Hematopoietic multipotent progenitor cell treated with erythropoietin and hydrocortisone succinate and interleukin-3 and kit ligand, for 15 days (in vitro differentiated cells): Measurements from ENCODE around the gene POLR2I.
"Not testable (repeated sequence)": the region's sequence is repeated elsewhere in the genome, so short reads cannot be mapped to it uniquely, and the experiment has no call there.

Experiments used
- DNase-seq: peaks from one replicate; pipeline ENCODE4 v3.0.0-alpha.2; 2015; ENCODE audit warnings: low spot score

Gene POLR2I

DNA sequence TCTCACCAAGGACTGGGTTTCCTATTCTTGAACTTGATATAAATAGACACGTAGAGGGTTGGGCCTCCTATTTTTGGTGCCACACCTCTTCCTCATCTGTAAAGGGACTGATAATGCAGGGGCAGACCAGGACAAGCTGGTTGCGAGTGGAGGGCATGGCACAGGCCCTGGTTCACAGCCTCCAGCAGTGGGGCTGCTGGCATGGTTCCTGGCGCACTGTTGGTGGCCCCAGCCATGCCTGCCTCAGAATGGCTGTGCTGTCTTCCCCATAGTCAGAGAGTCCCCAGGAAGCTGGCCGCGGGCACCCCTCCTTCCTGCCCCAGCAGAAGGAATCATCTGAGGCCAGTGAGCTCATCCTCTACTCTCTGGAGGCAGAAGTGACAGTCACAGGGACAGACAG, 14.2 kb downstream of the POLR2I start:
- peak; percentile 81 for DNase-seq

DNA sequence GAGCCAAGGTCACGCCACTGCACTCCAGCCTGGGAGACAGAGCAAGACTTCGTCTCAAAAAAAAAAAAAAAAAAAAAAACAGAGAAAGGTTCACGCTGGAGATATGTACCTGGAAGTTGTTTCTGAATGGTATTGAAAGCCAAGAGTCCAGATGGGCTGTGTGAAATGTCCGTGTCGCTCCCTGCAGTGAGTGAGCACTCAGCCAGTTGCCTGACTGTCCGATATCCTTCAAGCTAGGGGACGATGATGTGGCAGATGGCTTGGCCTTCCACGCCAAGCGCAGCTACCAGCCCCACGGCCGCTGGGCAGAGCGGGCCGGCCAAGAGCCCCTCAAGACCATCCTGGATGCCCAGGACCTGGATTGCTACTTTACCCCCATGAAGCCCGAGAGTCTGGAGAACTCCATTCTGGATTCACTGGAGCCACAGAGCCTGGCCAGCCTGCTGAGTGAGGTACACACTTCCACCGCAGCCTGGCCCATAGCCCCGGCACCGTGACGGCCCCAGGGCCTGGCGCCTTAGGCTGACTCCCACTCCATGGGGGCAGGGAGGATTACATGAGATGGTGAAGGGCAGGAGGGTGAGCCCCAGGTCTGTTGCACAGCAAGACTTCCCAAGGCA, 15.4 kb downstream of the POLR2I start:
- no peak for DNase-seq

DNA sequence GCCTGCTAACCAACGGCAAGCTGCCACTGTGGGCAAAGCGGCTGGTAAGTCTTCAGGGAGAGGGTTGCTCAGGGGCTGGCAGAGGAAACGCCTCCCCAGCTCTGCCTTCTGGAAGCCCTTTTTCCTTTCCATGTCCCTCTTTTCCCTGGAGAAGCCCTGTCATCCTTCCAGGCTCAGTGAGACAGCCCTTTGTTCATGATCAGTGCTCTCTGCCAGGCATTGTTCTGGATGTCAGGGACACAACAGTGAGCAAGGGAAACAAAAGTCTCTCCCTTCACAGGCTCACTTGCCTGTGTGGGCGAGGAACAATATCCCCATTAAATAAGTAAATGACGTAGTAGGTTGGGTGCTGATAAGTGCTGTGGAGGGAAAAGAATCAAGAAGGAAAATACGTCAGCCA, 17.6 kb downstream of the POLR2I start:
- DNase-seq: no peak

DNA sequence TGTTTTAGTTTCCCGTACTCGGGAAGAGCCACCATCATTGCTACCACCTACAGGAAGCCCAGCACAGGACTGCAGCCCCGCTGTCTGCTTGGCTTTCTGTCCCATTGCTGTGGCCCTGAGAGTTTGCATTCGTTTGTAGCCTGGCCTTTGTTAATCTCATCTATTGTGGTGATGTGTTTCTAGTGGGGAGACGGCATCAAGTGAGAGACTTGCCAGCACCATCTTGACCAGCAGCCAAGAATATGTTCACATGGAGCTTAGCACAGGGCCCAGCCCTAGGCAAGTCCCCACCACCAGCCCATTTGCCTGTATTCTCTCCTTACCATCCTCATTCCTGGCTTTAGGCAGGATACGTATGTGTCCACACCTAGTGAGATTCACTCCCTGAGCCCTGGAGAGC, 21.0 kb downstream of the POLR2I start:
- no peak for DNase-seq

DNA sequence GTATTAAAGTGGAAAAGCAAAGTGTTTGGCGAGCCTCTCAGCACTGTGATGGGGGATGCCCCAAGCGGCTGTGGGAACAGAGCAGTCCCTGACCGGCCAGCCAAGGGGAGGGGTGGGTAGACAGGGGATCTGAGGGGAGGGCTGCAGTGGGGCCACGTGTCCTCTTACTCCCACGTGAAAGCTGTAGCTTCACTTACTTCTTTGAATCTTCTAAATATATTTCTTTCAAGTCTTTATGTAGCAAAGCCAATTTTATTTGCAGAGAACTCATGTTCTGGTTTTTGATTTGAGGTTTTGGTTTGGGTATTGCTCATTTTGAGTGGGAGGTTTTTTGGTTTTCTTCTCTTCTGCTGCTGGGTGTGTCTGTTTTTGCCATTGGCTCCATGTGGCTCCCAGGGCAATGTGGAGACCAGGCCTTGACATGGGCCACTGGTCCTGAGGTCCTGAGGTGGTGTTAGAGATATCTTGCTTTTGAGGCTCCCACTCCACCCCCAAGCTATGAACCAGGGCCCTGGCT, 21.5 kb downstream of the POLR2I start:
- DNase-seq: no peak

DNA sequence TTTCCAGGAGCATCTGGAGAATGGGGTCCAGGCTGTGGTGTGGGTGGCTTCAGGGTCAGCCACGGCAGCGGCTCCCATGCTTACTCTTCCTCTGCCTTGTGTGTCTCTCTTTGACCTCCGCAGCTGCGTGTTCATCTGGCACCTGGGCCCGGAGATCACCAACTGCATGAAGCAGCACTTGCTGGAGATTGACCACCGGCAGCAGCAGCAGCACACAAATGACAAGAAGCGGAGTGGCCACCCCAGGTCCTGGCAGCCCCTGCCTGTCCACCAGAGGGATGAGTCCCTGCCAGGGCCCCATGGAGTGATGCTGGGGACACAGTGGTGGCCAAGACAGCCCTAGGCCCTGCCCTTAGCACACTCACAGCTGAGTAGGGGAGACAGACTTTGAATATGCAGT, 22.1 kb downstream of the POLR2I start:
- DNase-seq: no peak

DNA sequence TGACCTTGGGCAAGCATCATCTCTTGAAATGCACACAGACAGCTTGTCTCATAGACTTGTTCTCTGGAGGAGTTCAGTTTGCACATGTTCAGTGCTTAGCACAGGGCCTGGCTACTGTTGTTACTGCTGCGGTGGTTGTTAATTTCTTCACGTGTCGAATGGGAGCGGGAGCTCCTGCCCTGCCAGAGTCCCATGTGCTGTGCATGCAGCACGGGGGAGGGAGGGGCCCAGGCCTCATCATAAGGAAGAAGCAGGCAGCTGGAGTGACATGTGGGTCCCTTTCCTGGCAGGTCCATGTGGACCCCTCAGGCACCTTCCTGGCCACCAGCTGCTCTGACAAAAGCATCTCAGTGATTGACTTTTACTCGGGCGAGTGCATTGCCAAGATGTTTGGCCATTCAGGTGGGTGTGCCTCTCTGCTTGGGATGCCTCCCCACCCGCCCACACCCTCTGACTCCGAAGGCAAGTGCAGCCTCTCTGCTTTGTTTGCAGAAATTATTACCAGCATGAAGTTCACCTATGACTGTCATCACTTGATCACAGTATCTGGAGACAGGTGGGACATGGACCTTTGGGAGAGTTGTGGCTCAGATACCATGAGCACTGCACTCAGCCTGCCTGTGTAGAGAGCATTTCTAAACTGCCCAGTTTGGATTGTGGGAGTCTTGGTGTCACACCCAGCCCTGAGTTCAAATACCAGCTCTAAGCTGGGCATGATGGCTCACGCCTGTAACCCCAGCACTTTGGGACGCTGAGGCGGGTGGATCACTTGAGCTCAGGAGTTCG, 23.6 kb downstream of the POLR2I start:
- DNase-seq: no peak

DNA sequence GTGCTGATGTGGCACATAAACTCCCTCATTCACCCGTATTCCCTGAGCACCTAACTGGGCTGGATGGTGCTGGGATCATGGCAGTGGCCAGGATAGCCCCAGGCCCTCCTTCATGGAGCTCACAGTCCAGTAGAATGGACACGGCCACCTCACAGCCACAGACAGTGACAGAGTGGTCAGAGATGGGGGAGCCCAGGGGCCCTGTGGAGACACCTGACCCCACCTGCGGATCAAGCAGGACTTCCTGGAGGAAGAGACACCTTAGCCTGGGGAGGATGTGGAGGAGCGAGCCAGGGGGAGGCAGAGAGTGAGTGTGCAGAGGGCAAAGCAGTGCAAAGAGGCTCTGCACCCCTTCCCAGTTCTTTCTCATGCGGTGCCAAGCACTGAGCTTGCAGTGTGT, 24.8 kb downstream of the POLR2I start:
- DNase-seq: no peak

DNA sequence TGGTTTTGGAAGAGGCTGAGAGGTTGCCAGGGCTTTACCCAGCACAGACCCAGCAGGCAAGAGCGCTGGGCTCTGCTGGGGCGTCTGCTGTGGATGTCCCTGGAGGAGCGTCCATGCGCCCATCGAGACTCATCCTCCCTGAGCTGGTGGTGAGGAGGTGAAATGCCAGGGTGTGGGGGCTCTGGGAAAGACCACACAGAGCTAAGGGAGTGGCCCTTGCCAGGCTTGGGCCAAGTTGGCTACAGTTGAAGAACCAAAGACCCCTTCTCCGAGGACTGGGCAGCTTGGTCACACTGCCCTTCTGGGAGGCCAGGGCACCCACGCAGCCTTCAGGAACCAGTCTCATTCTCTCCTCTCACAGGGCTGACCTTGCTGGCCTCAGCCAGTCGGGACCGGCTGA, 28.3 kb downstream of the POLR2I start:
- no peak for DNase-seq

DNA sequence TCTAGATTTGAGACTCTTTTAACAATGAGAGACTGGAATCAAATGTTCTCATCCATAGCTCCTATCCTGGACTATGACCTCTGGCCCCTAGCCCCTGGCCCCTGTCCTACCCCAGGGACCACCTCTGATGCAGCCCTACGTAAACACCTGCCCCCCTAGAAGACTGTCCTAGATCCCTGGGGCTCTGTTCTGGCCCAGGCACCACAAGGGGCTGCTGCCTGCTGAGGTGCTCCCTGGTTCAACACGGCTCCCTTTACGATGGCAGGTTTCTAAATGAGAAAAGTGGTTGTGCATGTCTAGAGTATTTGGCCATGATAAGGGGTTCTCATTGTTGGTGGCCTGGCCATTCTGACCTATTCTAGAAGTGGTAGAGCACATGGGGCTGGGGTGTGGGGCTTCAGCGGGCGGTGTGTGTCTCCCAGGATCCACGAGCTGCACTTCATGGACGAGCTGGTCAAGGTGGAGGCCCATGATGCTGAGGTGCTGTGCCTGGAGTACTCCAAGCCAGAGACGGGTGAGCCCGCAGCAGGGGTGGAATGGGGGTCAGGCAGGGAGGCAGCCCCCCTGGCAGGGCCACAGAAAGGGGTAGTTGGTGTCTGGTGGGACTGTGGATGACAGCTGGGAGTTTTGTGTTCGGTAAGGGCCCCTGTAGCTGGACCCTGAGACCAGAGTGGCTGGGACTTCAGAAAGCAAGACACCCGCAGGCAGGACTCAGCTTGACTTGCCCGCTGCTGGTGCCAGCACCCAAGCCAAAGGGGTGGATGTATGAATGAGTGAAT, 30.3 kb downstream of the POLR2I start:
- no peak for DNase-seq

DNA sequence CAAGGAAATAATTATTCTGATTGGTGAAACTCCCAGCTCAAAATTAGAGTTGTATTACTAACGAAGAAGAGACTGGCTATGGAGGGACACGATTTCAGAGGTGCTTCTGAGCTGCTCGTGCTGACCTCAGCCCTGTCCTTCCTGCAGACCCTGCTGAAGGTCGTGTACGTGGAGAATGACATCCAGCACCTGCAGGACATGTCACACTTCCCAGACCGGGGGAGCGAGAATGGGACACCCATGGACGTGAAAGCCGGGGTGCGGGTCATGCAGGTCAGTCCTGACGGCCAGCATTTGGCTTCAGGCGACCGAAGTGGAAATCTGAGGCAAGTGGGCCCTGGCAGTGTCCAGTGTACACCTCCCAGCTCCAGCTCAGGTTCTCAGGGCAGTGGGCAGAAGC, 31.8 kb downstream of the POLR2I start:
- DNase-seq: no peak

DNA sequence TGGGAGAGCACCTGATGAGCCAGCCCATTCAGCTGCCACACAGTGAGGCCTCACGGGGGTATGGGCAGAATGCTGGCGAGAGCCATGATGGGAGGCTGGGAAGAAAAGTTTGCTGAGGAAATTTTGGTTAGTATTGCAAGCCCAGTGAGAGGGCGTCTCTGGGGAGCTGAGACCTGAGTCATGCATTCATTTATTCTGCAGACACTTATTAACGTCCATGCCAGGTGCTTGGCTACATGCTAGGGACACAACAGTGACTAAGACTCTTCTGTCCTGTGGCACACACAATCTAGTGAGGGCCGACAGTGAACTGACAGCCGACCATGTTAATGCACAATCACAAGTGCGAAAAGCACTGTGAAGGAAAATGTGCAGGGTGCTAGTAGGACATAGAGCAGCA, 32.8 kb downstream of the POLR2I start:
- DNase-seq: no peak

DNA sequence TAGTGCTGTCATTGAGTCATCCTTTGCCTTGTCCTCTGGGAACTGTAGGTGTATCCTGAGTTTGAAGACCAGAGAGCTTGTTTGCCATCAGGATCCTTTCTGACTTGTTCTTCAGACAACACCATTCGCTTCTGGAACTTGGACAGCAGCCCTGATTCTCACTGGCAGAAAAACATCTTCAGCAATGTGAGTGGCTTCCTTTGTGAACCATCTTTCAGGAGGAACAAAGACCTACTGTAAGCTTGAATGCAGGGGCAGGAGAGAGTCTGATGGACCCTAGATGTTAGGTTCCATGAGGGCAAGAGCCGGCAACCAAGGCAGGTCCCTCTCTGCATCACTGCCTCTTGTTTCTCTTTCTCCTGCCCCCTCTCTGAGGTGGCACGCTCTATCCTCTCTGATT, 33.3 kb downstream of the POLR2I start:
- DNase-seq: no peak

DNA sequence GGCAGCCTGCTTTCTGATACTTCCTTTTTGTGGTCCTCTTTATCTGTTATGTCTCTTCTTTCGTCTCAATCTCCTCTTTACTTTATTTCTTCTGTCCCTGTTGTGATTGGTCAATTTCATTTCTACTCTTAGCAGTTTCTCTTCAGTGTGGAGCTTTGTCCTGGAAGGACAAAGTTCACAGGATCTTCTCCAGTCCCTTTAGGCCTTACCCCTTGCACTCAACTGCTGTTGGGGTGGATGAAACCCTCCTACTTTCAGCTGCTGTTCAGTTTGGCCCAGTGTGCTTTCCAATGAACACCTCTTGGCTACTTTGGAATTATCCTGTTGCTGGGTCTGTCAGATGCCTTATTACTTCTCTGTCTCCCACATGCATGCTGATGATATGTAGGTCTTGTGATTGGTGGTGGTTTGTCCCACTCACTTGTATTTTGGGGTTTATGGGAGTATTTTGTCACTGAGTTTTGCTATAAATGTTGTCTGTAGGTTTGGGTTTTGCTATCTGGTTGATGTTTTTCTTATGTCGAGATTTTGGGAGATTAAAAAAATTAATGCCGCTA, 35.2 kb downstream of the POLR2I start:
- DNase-seq: no peak

DNA sequence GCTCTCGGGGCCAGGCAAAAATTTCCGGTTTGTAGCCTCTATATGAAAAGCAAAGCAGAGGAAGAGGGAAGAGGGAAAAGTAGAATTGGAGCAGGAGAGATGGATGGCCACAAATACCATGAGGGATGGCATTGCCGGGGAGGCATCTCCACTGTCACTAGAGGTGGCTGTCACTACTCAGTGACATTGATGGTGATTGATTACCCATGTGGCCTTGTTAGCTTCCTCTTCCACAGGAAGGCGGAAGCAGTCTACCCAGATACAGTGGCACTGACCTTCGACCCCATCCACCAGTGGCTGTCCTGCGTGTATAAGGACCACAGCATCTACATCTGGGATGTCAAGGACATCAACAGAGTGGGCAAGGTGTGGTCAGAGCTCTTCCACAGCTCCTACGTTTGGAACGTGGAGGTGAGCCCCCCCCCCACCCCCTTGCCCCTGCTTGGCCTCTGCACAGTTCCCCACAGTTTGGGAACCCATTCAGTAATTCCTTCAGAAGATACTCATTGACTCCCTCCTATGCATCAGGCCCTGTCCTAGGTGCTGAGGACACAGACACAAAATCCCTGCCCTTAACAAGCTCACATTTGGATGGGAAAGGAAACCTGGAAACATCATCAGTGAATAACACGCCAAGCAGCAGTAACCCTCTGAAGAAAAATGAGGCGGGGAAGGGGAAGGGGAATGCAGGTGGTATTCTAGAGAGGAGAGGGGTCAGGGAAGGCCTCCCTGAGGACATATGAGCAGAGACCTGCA, 41.4 kb downstream of the POLR2I start:
- DNase-seq: no peak

DNA sequence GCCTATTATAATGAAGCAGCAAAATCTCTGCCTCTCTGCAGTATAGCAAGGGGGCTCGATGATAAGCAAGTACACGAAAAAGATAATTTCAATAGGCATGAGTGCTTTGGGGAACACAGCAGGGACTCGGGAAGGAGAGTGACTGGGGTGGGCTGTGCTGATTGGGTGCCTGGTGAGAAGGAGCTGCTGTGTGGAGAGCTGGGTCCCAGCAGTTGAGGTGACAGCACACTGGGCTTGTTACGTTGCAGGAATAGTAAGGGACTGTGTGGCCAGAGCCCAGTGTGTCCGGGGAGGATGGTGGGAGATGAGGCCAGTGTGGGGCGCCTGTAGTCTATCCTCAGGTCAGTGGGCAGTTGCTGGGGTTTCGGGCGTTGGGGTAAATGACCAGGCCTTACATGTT, 42.6 kb downstream of the POLR2I start:
- no peak for DNase-seq

DNA sequence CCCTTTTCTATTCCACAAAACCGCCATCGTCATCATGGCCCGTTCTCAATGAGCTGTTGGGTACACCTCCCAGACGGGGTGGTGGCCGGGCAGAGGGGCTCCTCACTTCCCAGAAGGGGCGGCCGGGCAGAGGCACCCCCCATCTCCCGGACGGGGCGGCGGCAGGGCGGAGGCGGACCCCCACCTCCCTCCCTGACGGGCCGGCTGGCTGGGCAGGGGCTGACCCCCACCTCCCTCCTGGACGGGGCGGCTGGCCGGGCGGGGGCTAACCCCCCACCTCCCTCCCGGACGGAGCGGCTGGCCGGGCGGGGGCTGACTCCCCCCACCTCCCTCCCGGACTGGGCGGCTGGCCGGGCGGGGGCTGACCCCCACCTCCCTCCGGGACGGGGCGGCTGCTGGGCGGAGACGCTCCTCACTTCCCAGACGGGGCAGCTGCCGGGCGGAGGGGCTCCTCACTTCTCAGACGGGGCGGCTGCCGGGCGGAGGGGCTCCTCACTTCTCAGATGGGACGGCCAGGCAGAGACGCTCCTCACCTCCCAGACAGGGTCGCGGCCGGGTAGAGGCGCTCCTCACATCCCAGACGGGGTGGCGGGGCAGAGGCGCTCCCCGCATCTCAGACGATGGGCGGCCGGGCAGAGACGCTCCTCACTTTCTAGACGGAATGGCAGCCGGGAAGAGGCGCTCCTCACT, 45.7 kb downstream of the POLR2I start:
- not testable (repeated sequence) for DNase-seq

DNA sequence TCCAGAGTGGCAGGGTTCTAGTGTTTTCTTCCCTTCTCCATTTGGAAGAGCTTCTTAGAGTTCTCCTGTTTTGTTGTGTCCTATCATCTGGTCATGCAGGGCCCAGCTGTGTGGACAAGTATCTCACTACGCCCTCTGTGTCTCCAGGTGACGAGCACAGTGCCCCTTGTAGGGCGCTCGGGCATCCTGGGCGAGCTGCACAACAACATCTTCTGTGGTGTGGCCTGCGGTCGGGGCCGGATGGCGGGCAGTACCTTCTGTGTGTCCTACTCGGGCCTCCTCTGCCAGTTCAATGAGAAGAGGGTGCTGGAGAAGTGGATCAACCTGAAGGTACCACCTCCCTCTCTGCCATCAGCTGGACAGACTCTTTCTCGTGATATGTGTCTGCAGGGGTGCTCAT, 47.0 kb downstream of the POLR2I start:
- DNase-seq: no peak

DNA sequence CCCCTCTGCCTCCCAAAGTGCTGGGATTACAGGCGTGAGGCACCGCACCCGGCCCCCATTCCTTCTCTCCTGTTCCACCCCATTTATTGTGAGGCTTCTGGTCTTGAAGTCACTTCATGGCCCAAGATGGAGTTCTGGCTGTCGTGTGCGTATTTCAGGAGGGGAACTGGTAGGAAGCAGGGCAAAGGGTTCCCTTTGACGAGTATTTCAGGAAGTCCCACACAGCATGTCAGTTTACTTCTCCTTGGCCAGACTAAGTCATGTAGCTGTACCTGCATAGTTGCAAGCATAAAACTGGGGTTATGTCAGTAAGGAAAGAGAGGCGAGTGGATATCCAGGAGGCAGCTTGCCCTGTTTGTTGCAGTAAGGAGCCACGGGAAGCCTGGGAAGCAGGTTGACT, 49.8 kb downstream of the POLR2I start:
- DNase-seq: no peak
